H1 (cell line): Measurements from ENCODE around the gene TBC1D24. TPM values are rescaled to one million over a fixed set of nuclear protein-coding genes. Genes with fewer than 3 reads are reported as not detected.

Experiments used
- CHD7 ChIP-seq: fragments of 300-600 bp; sonication (generic); IDR thresholded peaks from 2 replicates; pipeline ENCODE4 v1.7.1; 2012; ENCODE audit warnings: low read length, moderate library complexity, mild to moderate bottlenecking, inconsistent platforms; ENCODE audit not compliant: insufficient replicate concordance
- CREB1 ChIP-seq: IDR thresholded peaks from 2 replicates; pipeline ENCODE4 v1.6.1; 2012; ENCODE audit warnings: inconsistent platforms
- EZH2 ChIP-seq: fragments of 200-600 bp; sonication (generic); IDR thresholded peaks from 2 replicates; pipeline ENCODE4 v1.7.1; 2012; ENCODE audit warnings: low read depth, mild to moderate bottlenecking, moderate library complexity, low read length, inconsistent platforms; ENCODE audit not compliant: severe bottlenecking
- KDM4A ChIP-seq: IDR thresholded peaks from one replicate; pipeline ENCODE4 v1.7.1; 2012; ENCODE audit warnings: low read depth, mild to moderate bottlenecking, moderate library complexity, low read length, inconsistent platforms; ENCODE audit not compliant: severe bottlenecking
- NANOG ChIP-seq: IDR thresholded peaks from 2 replicates; pipeline ENCODE4 v1.6.1; 2011; ENCODE audit warnings: low read length, low read depth, mild to moderate bottlenecking, inconsistent platforms; ENCODE audit not compliant: insufficient read depth, poor library complexity, severe bottlenecking
- POLR2AphosphoS5 ChIP-seq: IDR thresholded peaks from 2 replicates; pipeline ENCODE4 v1.6.1; 2011; ENCODE audit warnings: low read depth, low read length
- POU5F1 ChIP-seq: IDR thresholded peaks from 2 replicates; pipeline ENCODE4 v1.6.1; 2011; ENCODE audit warnings: low read depth, mild to moderate bottlenecking, low read length, moderate library complexity
- RBBP5 ChIP-seq: IDR thresholded peaks from 2 replicates; pipeline ENCODE4 v1.7.1; 2012; ENCODE audit warnings: low read depth, mild to moderate bottlenecking, inconsistent platforms, low read length, moderate library complexity, borderline replicate concordance
- RFX5 ChIP-seq: IDR thresholded peaks from 2 replicates; pipeline ENCODE4 v1.6.1; 2011; ENCODE audit warnings: low read depth, low read length, improper control_type of control experiment, borderline replicate concordance
- SUZ12 ChIP-seq: fragments of 200-600 bp; sonication (generic); IDR thresholded peaks from 2 replicates; pipeline ENCODE4 v1.6.1; 2012; ENCODE audit warnings: mild to moderate bottlenecking, inconsistent platforms, low read length, moderate library complexity, mixed read lengths
- TCF12 ChIP-seq: IDR thresholded peaks from 2 replicates; pipeline ENCODE4 v1.6.1; 2011; ENCODE audit warnings: low read depth, mild to moderate bottlenecking, low read length
- polyA plus RNA-seq, 7 experiments: library from polyadenylated mRNA; depleted of rRNA in 3 of 7; stranded (reverse) in 5 of 7; unstranded in 2 of 7; fragments of >200 nt in 5 of 7; fragments of 200-250 nt in 2 of 7; gene quantifications; 1 replicate in 5 of 7; 2 replicates in 1 of 7; 4 replicates in 1 of 7; pipeline versions ENCODE4 v1.2.1 to v1.2.3, GENCODE V29; 2011 to 2013; ENCODE audit warnings: missing spikeins in 2 of 7, mixed read lengths in 2 of 7
- total RNA-seq: library from RNA; stranded (reverse); fragmentation: NEBNext Ultra II Directional; extraction: Animal tissue kit (Norgen Biotek cat#: 25700); gene quantifications from 2 replicates; pipeline ENCODE4 v1.2.1, GENCODE V29; 2021

TBC1D24 gene
- total and polyA plus RNA-seq, 2 of the 8 experiments (the other 6 are each of a cell fraction or from before 2014, with no cell fraction given) = 8.7 to 21.5 TPM

DNA sequence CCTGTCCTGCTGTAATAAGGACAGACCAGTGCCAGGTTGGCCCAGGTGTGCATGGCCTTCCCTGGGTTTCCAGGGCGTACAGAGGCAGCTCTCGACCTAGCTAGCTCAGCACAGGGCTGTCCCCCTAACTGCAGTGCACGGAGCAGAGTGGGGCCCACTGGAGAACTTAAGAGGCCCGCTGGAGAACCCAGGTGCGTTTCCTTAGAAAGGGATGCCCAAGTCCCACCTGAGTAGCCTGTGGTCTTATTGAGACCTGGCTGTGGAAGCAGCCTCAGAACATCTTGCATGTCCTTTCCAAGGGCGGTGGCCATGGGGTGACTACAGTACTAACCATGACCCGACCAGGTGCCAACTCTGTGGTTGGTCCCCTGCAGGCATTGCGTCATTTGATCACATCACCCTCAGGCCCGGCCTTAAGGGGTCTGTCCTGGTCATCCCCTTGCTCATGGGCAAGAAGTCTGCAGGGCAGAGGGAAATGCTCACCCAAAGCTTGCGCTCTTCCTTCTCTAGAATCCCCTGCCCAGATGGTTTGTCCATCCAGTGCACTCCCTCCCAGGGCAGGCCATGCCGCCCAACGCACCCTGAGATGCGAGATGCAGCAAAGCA lies 49.0 kb upstream of the TBC1D24 start (continued):
- TF ChIP-seq CHD7 (no peak), POU5F1 (no peak), NANOG (no peak), POLR2AphosphoS5 (no peak), KDM4A (no peak), SUZ12 (no peak), TCF12 (no peak), RFX5 (no peak), CREB1 (no peak), RBBP5 (no peak), EZH2 (no peak)
